Measurements from ENCODE around the gene GAP43.

GAP43 gene

GRCh38 chr3:115581362-115582135, 41.8 kb upstream of the GAP43 start:
- no peak for DNase-seq
- Histone ChIP-seq H3K36me3 (no peaks in the 10 kb centered on the region), H3K27ac (no peak overlapping the region), H3K4me3 (ENCODE audit: low read depth, low read length) (no peak overlapping the region), H3K9me3 (ENCODE audit: severe bottlenecking) (no peaks in the 10 kb centered on the region), H3K27me3 (ENCODE audit: insufficient read depth, low read depth, severe bottlenecking) (no peaks in the 10 kb centered on the region)
- TF ChIP-seq, protein P1, sequence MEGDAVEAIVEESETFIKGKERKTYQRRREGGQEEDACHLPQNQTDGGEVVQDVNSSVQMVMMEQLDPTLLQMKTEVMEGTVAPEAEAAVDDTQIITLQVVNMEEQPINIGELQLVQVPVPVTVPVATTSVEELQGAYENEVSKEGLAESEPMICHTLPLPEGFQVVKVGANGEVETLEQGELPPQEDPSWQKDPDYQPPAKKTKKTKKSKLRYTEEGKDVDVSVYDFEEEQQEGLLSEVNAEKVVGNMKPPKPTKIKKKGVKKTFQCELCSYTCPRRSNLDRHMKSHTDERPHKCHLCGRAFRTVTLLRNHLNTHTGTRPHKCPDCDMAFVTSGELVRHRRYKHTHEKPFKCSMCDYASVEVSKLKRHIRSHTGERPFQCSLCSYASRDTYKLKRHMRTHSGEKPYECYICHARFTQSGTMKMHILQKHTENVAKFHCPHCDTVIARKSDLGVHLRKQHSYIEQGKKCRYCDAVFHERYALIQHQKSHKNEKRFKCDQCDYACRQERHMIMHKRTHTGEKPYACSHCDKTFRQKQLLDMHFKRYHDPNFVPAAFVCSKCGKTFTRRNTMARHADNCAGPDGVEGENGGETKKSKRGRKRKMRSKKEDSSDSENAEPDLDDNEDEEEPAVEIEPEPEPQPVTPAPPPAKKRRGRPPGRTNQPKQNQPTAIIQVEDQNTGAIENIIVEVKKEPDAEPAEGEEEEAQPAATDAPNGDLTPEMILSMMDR (IDR thresholded peaks at IDR 0.05; ENCODE audit: low read depth, low read length): no peak

GRCh38 chr3:115588201-115589115, 34.9 kb upstream of the GAP43 start:
- Histone ChIP-seq H3K4me3 (ENCODE audit: low read depth, low read length) (no peak overlapping the region), H3K27me3 (ENCODE audit: insufficient read depth, low read depth, severe bottlenecking) (no peaks in the 10 kb centered on the region), H3K36me3 (no peaks in the 10 kb centered on the region), H3K9me3 (ENCODE audit: severe bottlenecking) (no peaks in the 10 kb centered on the region), H3K27ac (no peak overlapping the region)
- no peak for DNase-seq
- TF ChIP-seq, protein P1 (IDR thresholded peaks at IDR 0.05; ENCODE audit: low read depth, low read length): no peak

DNA sequence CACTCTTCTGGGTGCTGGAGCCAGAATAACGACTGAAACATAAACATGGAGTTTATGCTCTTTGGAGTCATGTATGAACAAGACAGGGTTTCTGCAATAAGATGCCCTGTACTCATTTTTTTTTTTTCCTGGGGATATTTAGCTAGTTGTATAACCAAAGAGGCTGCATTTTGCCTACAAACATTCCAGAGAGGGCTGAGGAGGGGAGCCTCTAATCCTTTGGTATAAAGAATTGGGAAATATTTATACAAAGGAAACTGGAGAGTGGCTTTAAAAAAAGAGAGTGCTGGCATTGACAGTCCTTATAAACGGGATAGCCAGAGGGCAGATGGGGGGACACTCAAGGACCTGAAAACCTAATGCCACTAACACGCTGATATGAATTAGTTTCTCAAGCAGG, 32.4 kb upstream of the GAP43 start:
- peaks cover 2% of the 10 kb centered on the region for H3K9me3 ChIP-seq (ENCODE audit: severe bottlenecking)
- no peaks in the 10 kb centered on the region for H3K36me3 ChIP-seq
- DNase-seq: no peak
- no peak overlapping the region for H3K4me3 ChIP-seq (ENCODE audit: low read depth, low read length)
- no peak overlapping the region for H3K27ac ChIP-seq
- no peaks in the 10 kb centered on the region for H3K27me3 ChIP-seq (ENCODE audit: insufficient read depth, low read depth, severe bottlenecking)
- TF ChIP-seq, protein P1 (IDR thresholded peaks at IDR 0.05; ENCODE audit: low read depth, low read length): no peak

DNA sequence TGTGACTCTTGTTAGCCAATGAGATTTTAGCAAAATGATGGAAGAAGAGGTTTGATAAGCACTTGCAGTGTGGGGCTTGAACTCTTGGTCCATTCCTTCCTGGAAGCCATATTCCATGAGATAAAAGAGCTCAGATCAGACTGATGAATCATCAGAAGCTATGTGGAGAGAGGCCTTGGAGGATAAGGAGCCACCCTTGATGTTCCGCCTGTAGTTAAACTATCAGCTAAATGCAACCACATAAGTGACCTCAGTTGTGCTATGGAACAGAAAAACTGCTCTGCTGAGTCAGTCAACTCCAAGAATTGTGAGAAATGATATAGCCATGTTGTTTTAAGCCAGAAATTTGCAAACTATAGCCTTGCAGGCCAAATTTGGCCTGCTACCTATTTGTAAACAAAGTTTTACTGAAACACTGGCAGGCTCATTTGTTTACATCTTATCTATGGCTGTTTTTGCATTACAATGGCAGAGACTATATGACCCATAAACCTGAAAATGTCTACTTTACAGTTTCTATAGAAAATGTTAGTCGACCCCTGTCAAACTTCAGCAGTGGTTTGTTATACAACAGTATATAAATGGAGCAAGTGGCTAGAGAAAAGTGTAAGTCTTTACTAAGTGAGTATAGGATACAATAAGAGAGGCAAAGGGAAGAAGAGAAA, 27.6 kb upstream of the GAP43 start:
- Histone ChIP-seq H3K27me3 (ENCODE audit: insufficient read depth, low read depth, severe bottlenecking) (no peaks in the 10 kb centered on the region), H3K36me3 (no peaks in the 10 kb centered on the region), H3K4me3 (ENCODE audit: low read depth, low read length) (no peak overlapping the region), H3K9me3 (ENCODE audit: severe bottlenecking) (peaks cover 2% of the 10 kb centered on the region), H3K27ac (no peak overlapping the region)
- TF ChIP-seq, protein P1 (IDR thresholded peaks at IDR 0.05; ENCODE audit: low read depth, low read length): no peak
- DNase-seq: no peak

DNA sequence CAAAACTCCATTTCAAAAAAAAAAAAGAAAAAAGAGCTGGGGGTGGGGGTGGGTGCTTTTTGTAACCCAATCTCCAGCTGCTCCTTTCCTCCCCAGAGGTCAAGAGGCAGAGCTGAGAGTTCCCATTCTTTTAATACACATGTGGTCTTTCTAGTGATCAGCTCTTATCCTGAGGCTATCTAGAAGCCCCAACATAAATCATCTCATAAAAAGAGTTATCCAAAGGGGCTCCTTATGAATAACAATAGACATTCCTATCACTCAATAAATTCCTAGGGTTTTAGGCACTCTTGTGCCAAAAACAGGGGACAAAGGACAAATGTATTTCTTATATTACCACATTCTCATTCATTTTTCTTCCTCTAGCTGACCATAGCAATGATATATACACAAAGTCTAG, 25.1 kb upstream of the GAP43 start:
- TF ChIP-seq, protein P1 (IDR thresholded peaks at IDR 0.05; ENCODE audit: low read depth, low read length): no peak
- Histone ChIP-seq H3K9me3 (ENCODE audit: severe bottlenecking) (peaks cover 2% of the 10 kb centered on the region), H3K27ac (no peak overlapping the region), H3K4me3 (ENCODE audit: low read depth, low read length) (no peak overlapping the region), H3K36me3 (no peaks in the 10 kb centered on the region), H3K27me3 (ENCODE audit: insufficient read depth, low read depth, severe bottlenecking) (no peaks in the 10 kb centered on the region)
- no peak for DNase-seq

All from WERI-Rb-1 (cell line).